GM12878 (cell line): Measurements from ENCODE around the gene FLAD1. TPM values are rescaled to one million over a fixed set of nuclear protein-coding genes. Genes with fewer than 3 reads are reported as not detected.

ENCODE experiments used
- ATAC-seq: fragments of 200-7000 bp; cut with Tn5 transposase; 3 replicates; pipeline ENCODE4 v1.9.1; 2020; ENCODE audit warnings: mild to moderate bottlenecking, moderate library complexity
- BruUV-seq: library from RNA; stranded (reverse); fragments of 400-500 nt; replicated peaks from 2 replicates; lab custom pipeline; 2021; lab: Mats Ljungman, UMichigan
- CTCF ChIA-PET: fragments of 300-600 bp; sonication (Branson Sonifier 250); formaldehyde crosslinking; extraction: SDS; loops from one replicate; lab custom pipeline; 2021; ENCODE audit warnings: inconsistent platforms; lab: Yijun Ruan, JAX
- POLR2A ChIA-PET: fragments of 350-600 bp; formaldehyde crosslinking; extraction: SDS; loops from one replicate; lab custom pipeline; 2021; ENCODE audit warnings: inconsistent platforms; lab: Charles Lee
- RAD21 ChIA-PET: fragments of 300-600 bp; sonication (Branson Sonifier 250); formaldehyde crosslinking; loops from one replicate; lab custom pipeline; 2023; ENCODE audit warnings: antibody characterized with exemption; ENCODE audit not compliant: unreplicated experiment; lab: Charles Lee
- SMC1A ChIA-PET: fragments of 300-600 bp; sonication (Branson Sonifier 250); formaldehyde crosslinking; loops from one replicate; lab custom pipeline; 2023; ENCODE audit not compliant: unreplicated experiment, uncharacterized antibody; lab: Charles Lee
- DNase-seq: peaks from one replicate; pipeline ENCODE4 v3.0.0-alpha.2; 2011; ENCODE audit warnings: low read depth, low spot score
- FAIRE-seq: peaks from 3 replicates; lab custom pipeline; 2011; peaks lifted over from hg19 to GRCh38; lab: Jason Lieb, UNC
- H2AFZ ChIP-seq: 2 replicates; pipeline ENCODE4 v1.6.0; 2011; ENCODE audit warnings: low read depth, low read length, control low read depth; ENCODE audit not compliant: control insufficient read depth
- H3K27ac ChIP-seq: 2 replicates; pipeline ENCODE4 v1.5.1; 2011; ENCODE audit warnings: control low read depth; ENCODE audit not compliant: control insufficient read depth, insufficient read depth
- H3K27me3 ChIP-seq, 2 experiments: replicated peaks in 1 of 2; 2 replicates each; pipeline versions ENCODE4 v1.6.0 to v1.6.1; 2011; ENCODE audit warnings: low read length in 1 of 2; ENCODE audit not compliant: control insufficient read depth in 2 of 2, insufficient read depth in 2 of 2
- H3K36me3 ChIP-seq, 2 experiments: 2 replicates each; pipeline ENCODE4 v1.5.1; 2011; ENCODE audit warnings: low read length in 1 of 2; ENCODE audit not compliant: control insufficient read depth in 2 of 2, insufficient read depth in 2 of 2
- H3K4me1 ChIP-seq: 2 replicates; pipeline ENCODE4 v1.6.1; 2011; ENCODE audit warnings: mild to moderate bottlenecking, low read length, moderate library complexity, mixed read lengths; ENCODE audit not compliant: control insufficient read depth, insufficient read depth
- H3K4me2 ChIP-seq: 2 replicates; pipeline ENCODE4 v1.6.0; 2011; ENCODE audit warnings: control low read depth; ENCODE audit not compliant: control insufficient read depth, insufficient read depth
- H3K4me3 ChIP-seq: fragments of 200-600 bp; sonication (generic); 2 replicates; pipeline ENCODE4 v1.5.1; 2016
- H3K79me2 ChIP-seq: 2 replicates; pipeline ENCODE4 v1.6.0; 2011; ENCODE audit warnings: low read length; ENCODE audit not compliant: control insufficient read depth, insufficient read depth
- H3K9ac ChIP-seq: 2 replicates; pipeline ENCODE4 v1.8.0; 2011; ENCODE audit warnings: low read length, control low read depth, mixed read lengths; ENCODE audit not compliant: control insufficient read depth, insufficient read depth
- H3K9me3 ChIP-seq: replicated peaks from 3 replicates; pipeline ENCODE4 v1.5.1; 2011; ENCODE audit warnings: mild to moderate bottlenecking, low read length; ENCODE audit not compliant: control insufficient read depth, insufficient read depth
- H4K20me1 ChIP-seq: 2 replicates; pipeline ENCODE4 v1.6.0; 2011; ENCODE audit not compliant: control insufficient read depth, insufficient read depth
- E2F4 ChIP-seq: IDR thresholded peaks from 2 replicates; pipeline ENCODE4 v1.6.1; 2012; ENCODE audit warnings: low read depth, low read length, improper control_type of control experiment
- EGR1 ChIP-seq, 2 experiments: IDR thresholded peaks; 1 replicate in 1 of 2; 2 replicates in 1 of 2; pipeline ENCODE4 v1.6.1; 2011 to 2012; ENCODE audit warnings: low read depth in 2 of 2, low read length in 2 of 2, borderline replicate concordance in 1 of 2, mild to moderate bottlenecking in 1 of 2, moderate library complexity in 1 of 2
- JUNB ChIP-seq: IDR thresholded peaks from 2 replicates; pipeline ENCODE4 v1.6.1; 2016; ENCODE audit warnings: antibody characterized with exemption, mild to moderate bottlenecking
- NFYA ChIP-seq: IDR thresholded peaks from 2 replicates; pipeline ENCODE4 v1.6.1; 2011; ENCODE audit warnings: low read depth, mild to moderate bottlenecking, low read length, improper control_type of control experiment, borderline replicate concordance
- NRF1 ChIP-seq: conservative IDR thresholded peaks from 2 replicates; pipeline ENCODE4 v1.6.1; 2011; ENCODE audit warnings: mild to moderate bottlenecking, low read depth, low read length, improper control_type of control experiment
- SKIL ChIP-seq: fragments of 450-650 bp; IDR thresholded peaks from 2 replicates; pipeline ENCODE4 v1.6.1; 2017; ENCODE audit warnings: mild to moderate bottlenecking, low read depth, inconsistent platforms; ENCODE audit not compliant: poor library complexity, severe bottlenecking
- ZBTB40 ChIP-seq: fragments of 450-650 bp; IDR thresholded peaks from 2 replicates; pipeline ENCODE4 v1.6.1; 2016; ENCODE audit warnings: mild to moderate bottlenecking, moderate library complexity, borderline replicate concordance
- WGBS: methylation state at CpG from one replicate; pipeline ENCODE4 v1.1.6; 2016; ENCODE audit warnings: low lambda C conversion rate; ENCODE audit not compliant: insufficient replicate concordance, insufficient coverage; ENCODE audit errors: missing lambda C conversion rate; 5-methylcytosine and 5-hydroxymethylcytosine counted together
- in situ Hi-C: fragments of 300-500 bp; cut with MboI; formaldehyde crosslinking; loops from 9 replicates; pipeline ENCODE4 v1.14.3; 2018; ENCODE audit warnings: mixed read lengths
- intact Hi-C: fragments of 100-400 bp; cut with micrococcal nuclease; formaldehyde crosslinking; loops from one replicate; pipeline ENCODE4 v1.14.2; 2022; ENCODE audit not compliant: unreplicated experiment
- polyA plus RNA-seq, 11 experiments: library from polyadenylated mRNA; depleted of rRNA in 4 of 11; unstranded in 6 of 11; stranded (reverse) in 5 of 11; fragments of >200 nt; fragmentation: Nextera tagmentation in 4 of 11; fragmentation: Illumina TruSeq in 1 of 11; extraction: Ambion mirVana in 4 of 11; extraction: Trizol in 1 of 11; gene quantifications; 1 replicate in 1 of 11; 2 replicates in 10 of 11; pipeline versions ENCODE4 v1.2.1 to v1.2.3, GENCODE V29; 2011 to 2016; ENCODE audit warnings: inconsistent platforms in 2 of 11, missing spikeins in 2 of 11, low read depth in 1 of 11
- total RNA-seq, 4 experiments: library from RNA; depleted of rRNA in 3 of 4; stranded (reverse); fragments of >200 nt in 3 of 4; fragmentation: Illumina TruSeq in 1 of 4; extraction: Trizol in 1 of 4; gene quantifications; 2 replicates each; pipeline versions ENCODE4 v1.2.1 to v1.2.3, GENCODE V29; 2013 to 2021

FLAD1 gene
- total and polyA plus RNA-seq, 10 of the 15 experiments (the other 5 are each of a cell fraction or from before 2014, with no cell fraction given) = 22.9 to 93.4 (median 56.6) TPM

DNA sequence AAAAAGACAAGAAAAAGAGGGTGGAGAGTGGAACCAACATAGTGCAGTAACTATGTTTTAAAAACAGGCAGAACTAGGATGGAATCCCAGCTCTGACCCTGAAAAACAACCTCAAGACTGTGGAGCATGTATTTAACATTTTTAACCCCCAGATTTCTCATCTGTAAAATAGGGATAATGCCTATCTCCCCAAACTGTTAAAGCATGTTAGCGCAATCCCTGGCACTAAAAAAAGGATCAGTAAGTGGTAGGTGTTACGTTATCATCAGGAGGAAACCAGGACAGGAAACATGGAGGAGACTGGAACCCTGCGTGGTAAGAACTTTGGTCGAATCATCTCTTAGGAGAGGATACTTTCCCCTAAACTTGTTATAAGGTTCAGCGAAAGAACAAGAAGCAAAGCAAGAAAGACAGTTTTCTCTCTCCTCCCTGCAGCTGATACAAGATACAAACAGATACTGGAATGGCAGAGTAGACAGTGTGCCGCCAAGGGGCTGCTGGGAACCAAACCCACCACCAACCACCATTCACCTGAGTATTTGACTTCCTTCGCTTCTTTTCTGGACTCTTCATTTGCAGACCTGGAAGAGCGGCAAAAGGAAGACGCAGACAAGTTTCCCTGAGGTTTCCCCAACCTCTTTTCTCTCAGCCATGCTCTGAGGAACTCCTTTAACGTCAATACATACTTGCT is 22.6 kb upstream of the FLAD1 start (continued):
- TF ChIP-seq JUNB (no peak), E2F4 (no peak)

DNA sequence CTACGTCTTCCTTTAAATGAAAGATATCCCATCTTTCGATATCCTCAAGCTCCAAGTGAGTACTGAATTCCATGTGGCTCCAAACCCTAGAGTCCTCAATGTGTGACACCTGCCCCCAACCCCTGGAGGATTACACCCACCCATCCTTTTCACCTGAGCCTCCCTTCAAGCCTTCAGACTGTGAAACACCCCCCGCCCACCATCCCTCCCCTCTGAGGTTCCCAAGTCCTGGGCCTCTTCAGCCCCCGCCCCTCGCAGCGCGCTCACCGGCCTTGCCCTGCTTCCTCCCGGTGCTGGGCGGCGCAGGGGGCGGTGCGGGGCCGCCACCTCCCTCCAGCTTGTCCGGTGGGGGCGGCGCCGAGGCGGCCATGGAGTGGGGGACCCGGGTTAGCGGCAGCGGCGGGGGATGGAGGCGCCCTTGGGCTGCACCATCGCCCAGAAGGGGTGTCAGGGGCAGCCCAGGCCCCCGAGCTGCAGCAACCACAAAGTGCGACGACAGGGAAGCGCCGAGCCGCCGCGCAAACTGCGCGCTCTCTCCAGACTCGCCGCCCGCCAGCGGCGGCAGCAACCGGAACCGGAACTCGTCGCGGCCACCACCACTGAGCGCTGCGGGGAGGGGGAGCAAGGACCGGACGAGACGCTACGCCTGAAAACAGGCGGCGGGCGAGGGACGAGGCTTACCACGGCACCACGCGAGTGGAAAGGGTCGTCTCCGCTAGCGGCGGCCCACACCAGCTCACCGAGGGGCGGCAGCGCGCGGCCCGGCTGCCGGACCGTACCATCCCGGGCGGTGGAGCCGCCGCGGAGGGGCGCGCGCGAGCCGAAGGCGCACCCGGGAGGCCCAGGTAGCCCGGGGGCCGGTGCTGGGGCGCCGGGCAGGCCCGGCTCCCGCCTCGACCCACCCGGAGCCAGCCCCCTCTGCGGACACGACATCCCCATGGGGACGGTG is 21.7 kb upstream of the FLAD1 start, which contains the start of gene PYGO2:
TSS of gene PYGO2 (minus strand) at position 576 of the 949 bp plus-strand sequence. CDS start at position 370, 206 bp downstream.
- peak; percentile 54 for FAIRE-seq
- intact Hi-C loops = loop anchor here (2.0 to 5.0 kb wide), 2 partner anchors 25 to 41 kb away; partner anchors contain the start of genes PMVK and ZBTB7B
- no peak for TF ChIP-seq SKIL
- TF ChIP-seq NFYA = no peak
- 0 out of 2 replicates have a peak, but pooled peaks have one; percentile 9 for TF ChIP-seq NRF1
- TF ChIP-seq EGR1 (IDR thresholded peaks at IDR 0.05; ENCODE audit: borderline replicate concordance in 1 of 2, low read depth in 2 of 2, low read length in 2 of 2) = peak in 1 of 2 experiments; percentile 46; a peak in 1 of 3 replicates
- TF ChIP-seq ZBTB40 = peak; percentile 89

More for the DNA sequence above, 21.7 kb upstream of the FLAD1 start, which contains the start of gene PYGO2:
- H3K4me2 ChIP-seq = peak within 1 kb of the TSS; percentile 86
- peak within 1 kb of the TSS; percentile 73 for H2AFZ ChIP-seq
- peak within 1 kb of the TSS; percentile 81 for H3K9ac ChIP-seq
- ChIA-PET POLR2A (interaction anchor here (0.5 to 12.3 kb wide), 12 partner anchors 10 to 268 kb away, joined by 3 to 140 read pairs (median 6); partner anchors contain the start of genes CKS1B, PMVK and SHC1), CTCF (interaction anchor here (0.6 to 2.7 kb wide), 18 partner anchors 9 to 938 kb away, joined by 3 to 20 read pairs (median 5); partner anchors contain the start of genes ADAM15, PMVK and SHC1), RAD21 (interaction anchor here (0.6 to 2.4 kb wide), 7 partner anchors 9 to 90 kb away, joined by 3 to 15 read pairs (median 5); partner anchors contain the start of genes ADAM15, PMVK and SHC1), SMC1A (interaction anchor here (0.8 to 3.1 kb wide), 12 partner anchors 8 to 61 kb away, joined by 3 to 14 read pairs (median 4); partner anchors contain the start of genes CKS1B, FLAD1 and SHC1)
- H3K4me3 ChIP-seq = peak within 1 kb of the TSS; percentile 88
- H3K79me2 ChIP-seq = peaks cover 31% of the 10 kb centered on the region
- peak within 1 kb of the TSS; percentile 97 for H3K27ac ChIP-seq
- no peaks in the 10 kb centered on the region for H3K27me3 ChIP-seq
- no TSS peak for BruUV-seq
- H3K9me3 ChIP-seq = no peaks in the 10 kb centered on the region
- peaks cover 9% of the 10 kb centered on the region for H3K4me1 ChIP-seq
- ATAC-seq (peak; percentile 94), DNase-seq (no peak)
- H3K36me3 ChIP-seq = peaks cover 9 to 12% of the 10 kb centered on the region in 2 experiments; a peak in 3 of 4 replicates
- H4K20me1 ChIP-seq = no peaks in the 10 kb centered on the region
- in situ Hi-C loops = no loop called here
- WGBS = 1% methylated on average over 66 of the region's 93 CpGs
